Liver (tissue), 3 donors: ENCODE results near the gene GCH1.

Experiments
- JUND ChIP-seq, 2 donors: IDR thresholded peaks; 2 replicates each; pipeline ENCODE4 v1.6.1; 2016; ENCODE audit warnings: antibody characterized with exemption in 2 of 2
- TF ChIP-seq, protein P1 (sequence below): fragments of 150-350 bp; IDR thresholded peaks from 2 replicates; pipeline ENCODE4 v1.5.1; 2017; ENCODE audit warnings: improper control_type of control experiment, low read depth, low read length; ENCODE audit not compliant: missing input control
- donor health status: healthy.
- donor health status: healthy.

DNA sequence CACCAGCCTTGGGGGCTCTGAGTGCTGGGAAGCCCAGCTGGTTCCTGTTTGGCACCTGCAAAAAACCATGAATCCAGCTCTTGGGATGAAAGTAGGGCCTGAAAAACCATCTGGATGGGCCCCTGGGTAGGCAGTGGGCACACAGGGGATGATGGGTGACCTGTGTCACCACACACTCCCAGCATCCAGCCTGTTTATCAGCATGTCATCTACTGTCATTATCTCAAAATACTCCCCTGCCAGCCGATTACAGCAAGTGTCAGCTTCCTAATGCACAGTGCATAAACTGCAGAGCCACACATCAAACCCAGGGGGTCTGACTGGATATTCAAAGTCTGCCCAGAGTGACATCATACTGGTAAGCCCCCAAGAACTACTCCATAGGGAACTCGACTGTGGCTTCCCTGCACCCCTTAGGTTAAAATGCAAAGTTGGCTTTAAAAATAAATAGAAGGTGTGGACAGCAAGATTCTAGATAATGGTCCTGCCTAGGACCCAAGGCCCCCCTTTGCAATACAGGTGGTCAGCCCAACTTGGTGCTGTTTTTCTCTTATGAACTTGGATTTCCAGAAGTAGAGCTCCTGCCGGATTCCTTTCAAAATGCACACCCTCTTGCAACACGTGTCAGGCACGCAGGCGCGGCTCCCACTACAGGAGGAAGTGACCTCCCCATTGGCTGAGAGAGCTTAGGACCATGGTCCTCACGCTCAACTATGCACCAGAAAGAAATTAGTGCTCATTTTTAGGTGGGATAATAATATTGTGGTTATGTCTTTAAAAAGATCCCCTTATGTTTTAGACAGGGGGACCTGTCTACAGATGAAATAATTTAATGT lies 94.1 kb downstream of the GCH1 start:
- TF ChIP-seq, protein P1, sequence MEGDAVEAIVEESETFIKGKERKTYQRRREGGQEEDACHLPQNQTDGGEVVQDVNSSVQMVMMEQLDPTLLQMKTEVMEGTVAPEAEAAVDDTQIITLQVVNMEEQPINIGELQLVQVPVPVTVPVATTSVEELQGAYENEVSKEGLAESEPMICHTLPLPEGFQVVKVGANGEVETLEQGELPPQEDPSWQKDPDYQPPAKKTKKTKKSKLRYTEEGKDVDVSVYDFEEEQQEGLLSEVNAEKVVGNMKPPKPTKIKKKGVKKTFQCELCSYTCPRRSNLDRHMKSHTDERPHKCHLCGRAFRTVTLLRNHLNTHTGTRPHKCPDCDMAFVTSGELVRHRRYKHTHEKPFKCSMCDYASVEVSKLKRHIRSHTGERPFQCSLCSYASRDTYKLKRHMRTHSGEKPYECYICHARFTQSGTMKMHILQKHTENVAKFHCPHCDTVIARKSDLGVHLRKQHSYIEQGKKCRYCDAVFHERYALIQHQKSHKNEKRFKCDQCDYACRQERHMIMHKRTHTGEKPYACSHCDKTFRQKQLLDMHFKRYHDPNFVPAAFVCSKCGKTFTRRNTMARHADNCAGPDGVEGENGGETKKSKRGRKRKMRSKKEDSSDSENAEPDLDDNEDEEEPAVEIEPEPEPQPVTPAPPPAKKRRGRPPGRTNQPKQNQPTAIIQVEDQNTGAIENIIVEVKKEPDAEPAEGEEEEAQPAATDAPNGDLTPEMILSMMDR = no peak
- no peak for TF ChIP-seq JUND (IDR thresholded peaks at IDR 0.05)
